K562 (cell line): Measurements from ENCODE around the gene FAM186B. TPM values are rescaled to one million over a fixed set of nuclear protein-coding genes. Genes with fewer than 3 reads are reported as not detected.

ENCODE experiments used
- ATAC-seq: fragments of 200-7000 bp; cut with Tn5 transposase; 3 replicates; pipeline ENCODE4 v1.9.1; 2020; ENCODE audit warnings: moderate library complexity
- BruUV-seq: library from RNA; stranded (reverse); fragments of 400-500 nt; replicated peaks from 2 replicates; lab custom pipeline; 2021; lab: Mats Ljungman, UMichigan
- CTCF ChIA-PET: fragments of 300-600 bp; formaldehyde crosslinking; extraction: SDS; loops from one replicate; lab custom pipeline; 2021; ENCODE audit warnings: low intra/inter-chr PET ratio; lab: Yijun Ruan, JAX
- POLR2A ChIA-PET: fragments of 300-600, 350-650 bp; sonication (Branson Sonifier 250); formaldehyde crosslinking; extraction: SDS; loops from one replicate; lab custom pipeline; 2021; ENCODE audit warnings: antibody characterized with exemption, inconsistent platforms; lab: Yijun Ruan, JAX
- DNase-seq, 4 experiments: peaks; one replicate each; pipeline versions ENCODE4 v3.0.0 to v3.0.0-alpha.2; 2011 to 2018; ENCODE audit warnings: low spot score in 3 of 4, mixed read lengths in 3 of 4; ENCODE audit errors: extremely low read depth in 1 of 4
- FAIRE-seq: peaks from 2 replicates; lab custom pipeline; 2011; peaks lifted over from hg19 to GRCh38; lab: Jason Lieb, UNC
- H2AFZ ChIP-seq: 2 replicates; pipeline ENCODE4 v1.6.0; 2011; ENCODE audit warnings: low read depth, low read length, control low read depth, inconsistent platforms
- H3K27ac ChIP-seq: fragments of 200-600 bp; 3 replicates; pipeline ENCODE4 v1.8.0; 2011; ENCODE audit warnings: low read depth, mild to moderate bottlenecking, control low read depth, inconsistent platforms, low read length, moderate library complexity, mixed read lengths; ENCODE audit errors: extremely low read depth
- H3K27me3 ChIP-seq, 2 experiments: fragments of 300-600 bp in 1 of 2; 2 replicates in 1 of 2; 3 replicates in 1 of 2; pipeline versions ENCODE4 v1.6.0 to v1.8.0; 2011; ENCODE audit warnings: inconsistent platforms in 2 of 2, low read length in 2 of 2, mild to moderate bottlenecking in 1 of 2, mixed read lengths in 1 of 2, moderate library complexity in 1 of 2; ENCODE audit not compliant: control insufficient read depth in 2 of 2, insufficient read depth in 2 of 2
- H3K36me3 ChIP-seq: fragments of 300-600 bp; 3 replicates; pipeline ENCODE4 v1.8.0; 2011; ENCODE audit warnings: mild to moderate bottlenecking, low read length, inconsistent platforms; ENCODE audit not compliant: control insufficient read depth, insufficient read depth
- H3K4me1 ChIP-seq, 2 experiments: fragments of 200-600 bp in 1 of 2; replicated peaks in 1 of 2; 2 replicates in 1 of 2; 3 replicates in 1 of 2; pipeline versions ENCODE4 v1.5.1 to v1.8.0; 2011; ENCODE audit warnings: inconsistent platforms in 2 of 2, low read length in 2 of 2, mild to moderate bottlenecking in 1 of 2, mixed read lengths in 1 of 2, moderate library complexity in 1 of 2; ENCODE audit not compliant: control insufficient read depth in 2 of 2, insufficient read depth in 2 of 2
- H3K4me2 ChIP-seq: 2 replicates; pipeline ENCODE4 v1.6.1; 2011; ENCODE audit warnings: low read length, control low read depth, inconsistent platforms, mixed read lengths; ENCODE audit not compliant: insufficient read depth
- H3K4me3 ChIP-seq: fragments of 200-600 bp; sonication (generic), shearing (Covaris generic); 2 replicates; pipeline ENCODE4 v1.5.1; 2016; ENCODE audit warnings: control low read depth, inconsistent platforms
- H3K79me2 ChIP-seq: fragments of 200-600 bp; 3 replicates; pipeline ENCODE4 v1.8.0; 2011; ENCODE audit warnings: low read length, inconsistent platforms; ENCODE audit not compliant: control insufficient read depth, insufficient read depth
- H3K9ac ChIP-seq, 2 experiments: 2 replicates each; pipeline versions ENCODE4 v1.6.0 to v1.6.1; 2011; ENCODE audit warnings: low read depth in 2 of 2, low read length in 2 of 2, control low read depth in 1 of 2, inconsistent platforms in 1 of 2, mild to moderate bottlenecking in 1 of 2, mixed read lengths in 1 of 2; ENCODE audit not compliant: insufficient read depth in 1 of 2
- H3K9me1 ChIP-seq: one replicate; pipeline ENCODE4 v1.6.0; 2011; ENCODE audit warnings: inconsistent platforms, mild to moderate bottlenecking, low read length, moderate library complexity; ENCODE audit not compliant: control insufficient read depth, insufficient read depth
- H3K9me3 ChIP-seq: replicated peaks from 2 replicates; pipeline ENCODE4 v1.5.1; 2011; ENCODE audit warnings: low read depth, low read length, inconsistent platforms; ENCODE audit not compliant: control insufficient read depth, insufficient read depth
- H4K20me1 ChIP-seq: replicated peaks from 2 replicates; pipeline ENCODE4 v1.6.1; 2011; ENCODE audit warnings: low read length, inconsistent platforms, mixed read lengths; ENCODE audit not compliant: control insufficient read depth, insufficient read depth
- ARID3A ChIP-seq: IDR thresholded peaks from 2 replicates; pipeline ENCODE4 v1.6.1; 2012; ENCODE audit warnings: low read depth, low read length, improper control_type of control experiment, borderline replicate concordance
- CXXC5 ChIP-seq: fragments of 250-450 bp; sonication (Bioruptor Pico); IDR thresholded peaks from 2 replicates; pipeline ENCODE4 v1.8.0; 2022; ENCODE audit warnings: inconsistent platforms, mild to moderate bottlenecking, moderate library complexity
- IRF9 ChIP-seq: fragments of 450-650 bp; IDR thresholded peaks from 2 replicates; pipeline ENCODE4 v1.6.1; 2016; ENCODE audit warnings: missing biosample characterization, missing genetic modification characterization
- JUN ChIP-seq, 2 experiments: sonication (generic) in 1 of 2; formaldehyde crosslinking in 1 of 2; IDR thresholded peaks; 2 replicates each; pipeline versions ENCODE4 v1.6.1 to v1.8.0; 2012 to 2022; ENCODE audit warnings: borderline replicate concordance in 2 of 2, mild to moderate bottlenecking in 2 of 2, improper control_type of control experiment in 1 of 2, low read depth in 1 of 2, low read length in 1 of 2, missing genetic modification reagents in 1 of 2
- KLF10 ChIP-seq: fragments of 250-450 bp; sonication (Bioruptor Pico); IDR thresholded peaks from 2 replicates; pipeline ENCODE4 v1.6.1; 2021; ENCODE audit warnings: matching md5 sums
- RREB1 ChIP-seq: fragments of 250-450 bp; sonication (Bioruptor Pico); IDR thresholded peaks from 2 replicates; pipeline ENCODE4 v1.4.0; 2020
- SAFB ChIP-seq: fragments of 200-400 bp; formaldehyde crosslinking; IDR thresholded peaks from 2 replicates; pipeline ENCODE4 v1.6.1; 2017; ENCODE audit warnings: low read depth, low read length, borderline replicate concordance
- USF2 ChIP-seq: sonication (generic); formaldehyde crosslinking; IDR thresholded peaks from 2 replicates; pipeline ENCODE4 v1.5.0; 2020; ENCODE audit warnings: missing genetic modification reagents
- ZBTB1 ChIP-seq: sonication (generic); formaldehyde crosslinking; IDR thresholded peaks from 2 replicates; pipeline ENCODE4 v1.8.1; 2023; ENCODE audit warnings: missing genetic modification reagents, low read depth, mild to moderate bottlenecking, borderline replicate concordance
- ZFP36 ChIP-seq: fragments of 150-350 bp; IDR thresholded peaks from 2 replicates; pipeline ENCODE4 v1.6.1; 2018; ENCODE audit warnings: low read length, low read depth; ENCODE audit not compliant: partially characterized antibody
- ZFPM2 ChIP-seq: fragments of 250-450 bp; sonication (Bioruptor Pico); IDR thresholded peaks from 2 replicates; pipeline ENCODE4 v1.5.1; 2022; ENCODE audit warnings: mild to moderate bottlenecking
- WGBS: fragments of 100-300 bp; shearing (Covaris generic); methylation state at CpG from one replicate; pipeline ENCODE4 v1.1.6; 2016; ENCODE audit warnings: low coverage, mixed read lengths; ENCODE audit not compliant: insufficient coverage; ENCODE audit errors: missing lambda C conversion rate; 5-methylcytosine and 5-hydroxymethylcytosine counted together
- in situ Hi-C: fragments of 300-500 bp; cut with MboI; formaldehyde crosslinking; loops from 4 replicates; pipeline ENCODE4 v1.15.0; 2018; ENCODE audit warnings: inconsistent platforms, mixed read lengths
- intact Hi-C: fragments of 100-400 bp; cut with micrococcal nuclease; formaldehyde crosslinking; loops from 2 replicates; pipeline ENCODE4 v1.14.2; 2022
- polyA plus RNA-seq, 8 experiments: library from polyadenylated mRNA; depleted of rRNA in 4 of 8; stranded (reverse) in 5 of 8; unstranded in 3 of 8; fragments of >200 nt; fragmentation: Nextera tagmentation in 2 of 8; fragmentation: Illumina TruSeq in 1 of 8; extraction: Ambion mirVana in 2 of 8; extraction: Trizol in 1 of 8; gene quantifications; 2 replicates each; pipeline versions ENCODE4 v1.2.1 to v1.2.3, GENCODE V29; 2011 to 2014; ENCODE audit warnings: inconsistent platforms in 1 of 8, missing spikeins in 1 of 8
- total RNA-seq, 7 experiments: library from RNA; depleted of rRNA in 6 of 7; stranded (reverse); fragments of >200 nt in 6 of 7; fragmentation: Illumina TruSeq in 2 of 7; extraction: Trizol in 2 of 7; gene quantifications; 2 replicates each; pipeline versions ENCODE4 v1.2.1 to v1.2.3, GENCODE V29; 2011 to 2021; ENCODE audit warnings: low replicate concordance in 1 of 7

The FAM186B gene
- total and polyA plus RNA-seq, 9 of the 15 experiments (the other 6 are each of a cell fraction or from before 2014, with no cell fraction given): 0.07 to 0.42 (median 0.15) TPM

- Histone ChIP-seq H3K79me2 (no peaks in the 10 kb centered on the region), H3K27ac (no peak overlapping the region), H3K9ac (no peak overlapping the region), H4K20me1 (no peaks in the 10 kb centered on the region; the same call in 1 of the 2 replicates), H3K36me3 (peaks cover 2% of the 10 kb centered on the region; the same call in 1 of the 3 replicates), H3K9me3 (no peaks in the 10 kb centered on the region), H3K4me3 (no peak overlapping the region), H3K9me1 (no peaks in the 10 kb centered on the region), H3K4me2 (no peak overlapping the region), H3K27me3 (no peaks in the 10 kb centered on the region), H2AFZ (no peak overlapping the region), H3K4me1 (no peaks in the 10 kb centered on the region)
- CTCF ChIA-PET: no interaction called here
- POLR2A ChIA-PET: interaction anchor here (0.7 to 2.9 kb wide), 5 partner anchors 11 to 86 kb away, joined by 3 to 9 read pairs (median 4); partner anchors contain the start of gene TMBIM6
- ATAC-seq (no peak), DNase-seq (no peak), FAIRE-seq (no peak)
- intact Hi-C loops (no loop called here), in situ Hi-C loops (no loop called here)
- 80% methylated on average over 5 of the region's 5 CpGs for WGBS
- BruUV-seq: no TSS peak
- TF ChIP-seq JUN (IDR thresholded peaks at IDR 0.05; ENCODE audit: borderline replicate concordance, low read depth, low read length) (no peak), JUN (CRISPR knock-in tag; IDR thresholded peaks at IDR 0.05; ENCODE audit: borderline replicate concordance) (no peak), USF2 (no peak), SAFB (no peak), ZFPM2 (CRISPR knock-in tag) (no peak), IRF9 (tag) (no peak), KLF10 (CRISPR knock-in tag) (no peak), RREB1 (CRISPR knock-in tag) (no peak), ZBTB1 (no peak), ZFP36 (no peak), ARID3A (no peak), CXXC5 (CRISPR knock-in tag) (no peak)
Measured at GRCh38 chr12:49654715-49655114, 49.3 kb upstream of the FAM186B start.
